WTC11 (cell line): ENCODE measurements around the gene DTNB.

Experiments used
- ATF1 ChIP-seq: sonication (generic); formaldehyde crosslinking; IDR thresholded peaks from 2 replicates; pipeline ENCODE4 v1.8.1; 2023; ENCODE audit warnings: mild to moderate bottlenecking, moderate library complexity, missing genetic modification reagents
- ESRRA ChIP-seq: sonication (generic); formaldehyde crosslinking; IDR thresholded peaks from 2 replicates; pipeline ENCODE4 v1.8.1; 2022; ENCODE audit warnings: mild to moderate bottlenecking, missing genetic modification reagents, borderline replicate concordance
- MYBL2 ChIP-seq: sonication (generic); formaldehyde crosslinking; IDR thresholded peaks from 2 replicates; pipeline ENCODE4 v1.8.1; 2023; ENCODE audit warnings: mild to moderate bottlenecking, moderate library complexity, missing genetic modification reagents
- NR1H2 ChIP-seq: sonication (generic); formaldehyde crosslinking; IDR thresholded peaks from 2 replicates; pipeline ENCODE4 v1.9.0; 2021; ENCODE audit warnings: mild to moderate bottlenecking, moderate library complexity, missing genetic modification reagents
- SMAD3 ChIP-seq: sonication (generic); formaldehyde crosslinking; IDR thresholded peaks from 2 replicates; pipeline ENCODE4 v1.8.0; 2022; ENCODE audit warnings: missing genetic modification reagents, mild to moderate bottlenecking, borderline replicate concordance
- SP1 ChIP-seq: sonication (generic); formaldehyde crosslinking; conservative IDR thresholded peaks from 2 replicates; pipeline ENCODE4 v1.8.1; 2022; ENCODE audit warnings: missing genetic modification reagents
- TP53 ChIP-seq: sonication (generic); formaldehyde crosslinking; IDR thresholded peaks from 2 replicates; pipeline ENCODE4 v1.8.1; 2023; ENCODE audit warnings: mild to moderate bottlenecking, missing genetic modification reagents
- ZNF232 ChIP-seq: sonication (generic); formaldehyde crosslinking; IDR thresholded peaks from 2 replicates; pipeline ENCODE4 v1.8.0; 2022; ENCODE audit warnings: mild to moderate bottlenecking, missing genetic modification reagents
- TF ChIP-seq, protein P1 (sequence below): fragments of 200-600 bp; IDR thresholded peaks from 2 replicates; pipeline ENCODE4 v1.8.0; 2022; ENCODE audit warnings: antibody characterized with exemption
- TF ChIP-seq, protein P2 (sequence below): fragments of 250-450 bp; sonication (Bioruptor Pico); IDR thresholded peaks from 2 replicates; pipeline ENCODE4 v2.1.2; 2022; ENCODE audit warnings: mild to moderate bottlenecking, moderate library complexity
- TF ChIP-seq, protein P3 (sequence below): sonication (generic); formaldehyde crosslinking; IDR thresholded peaks from 2 replicates; pipeline ENCODE4 v1.8.1; 2023; ENCODE audit warnings: mild to moderate bottlenecking, missing genetic modification reagents
- TF ChIP-seq, protein P4 (sequence below): sonication (generic); formaldehyde crosslinking; IDR thresholded peaks from 2 replicates; pipeline ENCODE4 v1.8.1; 2022; ENCODE audit warnings: missing genetic modification reagents, borderline replicate concordance
- TF ChIP-seq, protein P5 (sequence below): sonication (generic); formaldehyde crosslinking; IDR thresholded peaks from 2 replicates; pipeline ENCODE4 v1.8.0; 2022; ENCODE audit warnings: missing genetic modification reagents
- TF ChIP-seq, protein P6 (sequence below): sonication (generic); formaldehyde crosslinking; IDR thresholded peaks from 2 replicates; pipeline ENCODE4 v1.8.1; 2022; ENCODE audit warnings: low read depth, mild to moderate bottlenecking, moderate library complexity, missing genetic modification reagents, borderline replicate concordance

DNA sequence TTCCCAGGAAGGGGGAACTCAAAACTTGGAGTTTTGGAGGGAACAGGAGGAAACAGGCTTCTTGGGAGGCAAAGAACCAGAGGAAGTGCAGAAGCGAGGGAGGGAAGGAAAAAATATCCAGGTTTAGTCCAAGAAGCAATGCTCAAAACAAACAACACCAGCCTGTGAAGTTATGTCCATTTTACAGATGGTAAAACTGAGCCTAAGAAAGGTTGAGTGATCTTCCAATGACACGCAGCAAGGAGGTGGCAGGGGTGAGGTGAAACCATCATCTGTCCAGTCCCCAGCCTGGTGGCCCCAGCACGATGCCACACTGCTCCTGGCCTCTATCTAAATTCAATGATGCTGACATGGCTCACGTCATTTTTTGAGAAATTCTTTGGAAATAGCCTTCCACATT, 342.4 kb downstream of the DTNB start:
- TF ChIP-seq, protein P1, sequence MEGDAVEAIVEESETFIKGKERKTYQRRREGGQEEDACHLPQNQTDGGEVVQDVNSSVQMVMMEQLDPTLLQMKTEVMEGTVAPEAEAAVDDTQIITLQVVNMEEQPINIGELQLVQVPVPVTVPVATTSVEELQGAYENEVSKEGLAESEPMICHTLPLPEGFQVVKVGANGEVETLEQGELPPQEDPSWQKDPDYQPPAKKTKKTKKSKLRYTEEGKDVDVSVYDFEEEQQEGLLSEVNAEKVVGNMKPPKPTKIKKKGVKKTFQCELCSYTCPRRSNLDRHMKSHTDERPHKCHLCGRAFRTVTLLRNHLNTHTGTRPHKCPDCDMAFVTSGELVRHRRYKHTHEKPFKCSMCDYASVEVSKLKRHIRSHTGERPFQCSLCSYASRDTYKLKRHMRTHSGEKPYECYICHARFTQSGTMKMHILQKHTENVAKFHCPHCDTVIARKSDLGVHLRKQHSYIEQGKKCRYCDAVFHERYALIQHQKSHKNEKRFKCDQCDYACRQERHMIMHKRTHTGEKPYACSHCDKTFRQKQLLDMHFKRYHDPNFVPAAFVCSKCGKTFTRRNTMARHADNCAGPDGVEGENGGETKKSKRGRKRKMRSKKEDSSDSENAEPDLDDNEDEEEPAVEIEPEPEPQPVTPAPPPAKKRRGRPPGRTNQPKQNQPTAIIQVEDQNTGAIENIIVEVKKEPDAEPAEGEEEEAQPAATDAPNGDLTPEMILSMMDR = no peak
- TF ChIP-seq, protein P2, sequence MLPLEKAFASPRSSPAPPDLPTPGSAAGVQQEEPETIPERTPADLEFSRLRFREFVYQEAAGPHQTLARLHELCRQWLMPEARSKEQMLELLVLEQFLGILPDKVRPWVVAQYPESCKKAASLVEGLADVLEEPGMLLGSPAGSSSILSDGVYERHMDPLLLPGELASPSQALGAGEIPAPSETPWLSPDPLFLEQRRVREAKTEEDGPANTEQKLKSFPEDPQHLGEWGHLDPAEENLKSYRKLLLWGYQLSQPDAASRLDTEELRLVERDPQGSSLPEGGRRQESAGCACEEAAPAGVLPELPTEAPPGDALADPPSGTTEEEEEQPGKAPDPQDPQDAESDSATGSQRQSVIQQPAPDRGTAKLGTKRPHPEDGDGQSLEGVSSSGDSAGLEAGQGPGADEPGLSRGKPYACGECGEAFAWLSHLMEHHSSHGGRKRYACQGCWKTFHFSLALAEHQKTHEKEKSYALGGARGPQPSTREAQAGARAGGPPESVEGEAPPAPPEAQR = no peak
- TF ChIP-seq ATF1 (CRISPR knock-in tag) (no peak), SP1 (CRISPR knock-in tag) (no peak), NR1H2 (CRISPR knock-in tag) (no peak), MYBL2 (no peak), SMAD3 (CRISPR knock-in tag) (no peak), ZNF232 (CRISPR knock-in tag) (no peak), ESRRA (CRISPR knock-in tag) (no peak), TP53 (CRISPR knock-in tag) (no peak)
- TF ChIP-seq, protein P3, sequence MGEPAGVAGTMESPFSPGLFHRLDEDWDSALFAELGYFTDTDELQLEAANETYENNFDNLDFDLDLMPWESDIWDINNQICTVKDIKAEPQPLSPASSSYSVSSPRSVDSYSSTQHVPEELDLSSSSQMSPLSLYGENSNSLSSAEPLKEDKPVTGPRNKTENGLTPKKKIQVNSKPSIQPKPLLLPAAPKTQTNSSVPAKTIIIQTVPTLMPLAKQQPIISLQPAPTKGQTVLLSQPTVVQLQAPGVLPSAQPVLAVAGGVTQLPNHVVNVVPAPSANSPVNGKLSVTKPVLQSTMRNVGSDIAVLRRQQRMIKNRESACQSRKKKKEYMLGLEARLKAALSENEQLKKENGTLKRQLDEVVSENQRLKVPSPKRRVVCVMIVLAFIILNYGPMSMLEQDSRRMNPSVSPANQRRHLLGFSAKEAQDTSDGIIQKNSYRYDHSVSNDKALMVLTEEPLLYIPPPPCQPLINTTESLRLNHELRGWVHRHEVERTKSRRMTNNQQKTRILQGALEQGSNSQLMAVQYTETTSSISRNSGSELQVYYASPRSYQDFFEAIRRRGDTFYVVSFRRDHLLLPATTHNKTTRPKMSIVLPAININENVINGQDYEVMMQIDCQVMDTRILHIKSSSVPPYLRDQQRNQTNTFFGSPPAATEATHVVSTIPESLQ (CRISPR knock-in tag) = no peak
- TF ChIP-seq, protein P4, sequence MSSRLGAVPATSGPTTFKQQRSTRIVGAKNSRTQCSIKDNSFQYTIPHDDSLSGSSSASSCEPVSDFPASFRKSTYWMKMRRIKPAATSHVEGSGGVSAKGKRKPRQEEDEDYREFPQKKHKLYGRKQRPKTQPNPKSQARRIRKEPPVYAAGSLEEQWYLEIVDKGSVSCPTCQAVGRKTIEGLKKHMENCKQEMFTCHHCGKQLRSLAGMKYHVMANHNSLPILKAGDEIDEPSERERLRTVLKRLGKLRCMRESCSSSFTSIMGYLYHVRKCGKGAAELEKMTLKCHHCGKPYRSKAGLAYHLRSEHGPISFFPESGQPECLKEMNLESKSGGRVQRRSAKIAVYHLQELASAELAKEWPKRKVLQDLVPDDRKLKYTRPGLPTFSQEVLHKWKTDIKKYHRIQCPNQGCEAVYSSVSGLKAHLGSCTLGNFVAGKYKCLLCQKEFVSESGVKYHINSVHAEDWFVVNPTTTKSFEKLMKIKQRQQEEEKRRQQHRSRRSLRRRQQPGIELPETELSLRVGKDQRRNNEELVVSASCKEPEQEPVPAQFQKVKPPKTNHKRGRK = no peak
- TF ChIP-seq, protein P5, sequence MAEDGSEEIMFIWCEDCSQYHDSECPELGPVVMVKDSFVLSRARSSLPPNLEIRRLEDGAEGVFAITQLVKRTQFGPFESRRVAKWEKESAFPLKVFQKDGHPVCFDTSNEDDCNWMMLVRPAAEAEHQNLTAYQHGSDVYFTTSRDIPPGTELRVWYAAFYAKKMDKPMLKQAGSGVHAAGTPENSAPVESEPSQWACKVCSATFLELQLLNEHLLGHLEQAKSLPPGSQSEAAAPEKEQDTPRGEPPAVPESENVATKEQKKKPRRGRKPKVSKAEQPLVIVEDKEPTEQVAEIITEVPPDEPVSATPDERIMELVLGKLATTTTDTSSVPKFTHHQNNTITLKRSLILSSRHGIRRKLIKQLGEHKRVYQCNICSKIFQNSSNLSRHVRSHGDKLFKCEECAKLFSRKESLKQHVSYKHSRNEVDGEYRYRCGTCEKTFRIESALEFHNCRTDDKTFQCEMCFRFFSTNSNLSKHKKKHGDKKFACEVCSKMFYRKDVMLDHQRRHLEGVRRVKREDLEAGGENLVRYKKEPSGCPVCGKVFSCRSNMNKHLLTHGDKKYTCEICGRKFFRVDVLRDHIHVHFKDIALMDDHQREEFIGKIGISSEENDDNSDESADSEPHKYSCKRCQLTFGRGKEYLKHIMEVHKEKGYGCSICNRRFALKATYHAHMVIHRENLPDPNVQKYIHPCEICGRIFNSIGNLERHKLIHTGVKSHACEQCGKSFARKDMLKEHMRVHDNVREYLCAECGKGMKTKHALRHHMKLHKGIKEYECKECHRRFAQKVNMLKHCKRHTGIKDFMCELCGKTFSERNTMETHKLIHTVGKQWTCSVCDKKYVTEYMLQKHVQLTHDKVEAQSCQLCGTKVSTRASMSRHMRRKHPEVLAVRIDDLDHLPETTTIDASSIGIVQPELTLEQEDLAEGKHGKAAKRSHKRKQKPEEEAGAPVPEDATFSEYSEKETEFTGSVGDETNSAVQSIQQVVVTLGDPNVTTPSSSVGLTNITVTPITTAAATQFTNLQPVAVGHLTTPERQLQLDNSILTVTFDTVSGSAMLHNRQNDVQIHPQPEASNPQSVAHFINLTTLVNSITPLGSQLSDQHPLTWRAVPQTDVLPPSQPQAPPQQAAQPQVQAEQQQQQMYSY (CRISPR knock-in tag) = no peak
- TF ChIP-seq, protein P6, sequence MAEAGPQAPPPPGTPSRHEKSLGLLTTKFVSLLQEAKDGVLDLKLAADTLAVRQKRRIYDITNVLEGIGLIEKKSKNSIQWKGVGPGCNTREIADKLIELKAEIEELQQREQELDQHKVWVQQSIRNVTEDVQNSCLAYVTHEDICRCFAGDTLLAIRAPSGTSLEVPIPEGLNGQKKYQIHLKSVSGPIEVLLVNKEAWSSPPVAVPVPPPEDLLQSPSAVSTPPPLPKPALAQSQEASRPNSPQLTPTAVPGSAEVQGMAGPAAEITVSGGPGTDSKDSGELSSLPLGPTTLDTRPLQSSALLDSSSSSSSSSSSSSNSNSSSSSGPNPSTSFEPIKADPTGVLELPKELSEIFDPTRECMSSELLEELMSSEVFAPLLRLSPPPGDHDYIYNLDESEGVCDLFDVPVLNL (CRISPR knock-in tag) = no peak
